ENCODE data around the gene HYCC1. TPM values are rescaled to one million over a fixed set of nuclear protein-coding genes. Genes with fewer than 3 reads are reported as not detected.
A peak's percentile ranks its signal among the peaks of the same experiment; 100 is the strongest.
"Not testable (repeated sequence)": the region's sequence is repeated elsewhere in the genome, so short reads cannot be mapped to it uniquely, and the experiment has no call there.

Gene HYCC1
- total RNA-seq, 1 donor from 2014 or later: 73.7 TPM

- Mint-ChIP-seq H3K27me3 (ENCODE audit: low read depth) (no peaks in the 10 kb centered on the region), H3K9me3 (peaks cover 3% of the 10 kb centered on the region), H3K27ac (ENCODE audit: unreplicated experiment) (no peak overlapping the region), H3K4me1 (peaks cover 6% of the 10 kb centered on the region), H3K4me3 (no peak overlapping the region), H3K36me3 (ENCODE audit: low read depth) (peaks cover 10% of the 10 kb centered on the region)
- DNase-seq (ENCODE audit: low read depth, low spot score): no peak
- TF ChIP-seq, protein P1, sequence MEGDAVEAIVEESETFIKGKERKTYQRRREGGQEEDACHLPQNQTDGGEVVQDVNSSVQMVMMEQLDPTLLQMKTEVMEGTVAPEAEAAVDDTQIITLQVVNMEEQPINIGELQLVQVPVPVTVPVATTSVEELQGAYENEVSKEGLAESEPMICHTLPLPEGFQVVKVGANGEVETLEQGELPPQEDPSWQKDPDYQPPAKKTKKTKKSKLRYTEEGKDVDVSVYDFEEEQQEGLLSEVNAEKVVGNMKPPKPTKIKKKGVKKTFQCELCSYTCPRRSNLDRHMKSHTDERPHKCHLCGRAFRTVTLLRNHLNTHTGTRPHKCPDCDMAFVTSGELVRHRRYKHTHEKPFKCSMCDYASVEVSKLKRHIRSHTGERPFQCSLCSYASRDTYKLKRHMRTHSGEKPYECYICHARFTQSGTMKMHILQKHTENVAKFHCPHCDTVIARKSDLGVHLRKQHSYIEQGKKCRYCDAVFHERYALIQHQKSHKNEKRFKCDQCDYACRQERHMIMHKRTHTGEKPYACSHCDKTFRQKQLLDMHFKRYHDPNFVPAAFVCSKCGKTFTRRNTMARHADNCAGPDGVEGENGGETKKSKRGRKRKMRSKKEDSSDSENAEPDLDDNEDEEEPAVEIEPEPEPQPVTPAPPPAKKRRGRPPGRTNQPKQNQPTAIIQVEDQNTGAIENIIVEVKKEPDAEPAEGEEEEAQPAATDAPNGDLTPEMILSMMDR (conservative IDR thresholded peaks at IDR 0.05): no peak
These were observed 30.7 kb upstream of the HYCC1 start for GRCh38 chr7:23044581-23044980.

GRCh38 chr7:23043441-23043840, 29.5 kb upstream of the HYCC1 start:
- Mint-ChIP-seq H3K9me3 (peaks cover 3% of the 10 kb centered on the region), H3K27ac (ENCODE audit: unreplicated experiment) (no peak overlapping the region), H3K4me3 (no peak overlapping the region), H3K36me3 (ENCODE audit: low read depth) (peaks cover 8% of the 10 kb centered on the region), H3K27me3 (ENCODE audit: low read depth) (no peaks in the 10 kb centered on the region), H3K4me1 (peaks cover 6% of the 10 kb centered on the region)
- no peak for DNase-seq (ENCODE audit: low read depth, low spot score)
- TF ChIP-seq, protein P1 (conservative IDR thresholded peaks at IDR 0.05): no peak

GRCh38 chr7:23039674-23040073, 25.7 kb upstream of the HYCC1 start:
- H3K27me3 Mint-ChIP-seq (ENCODE audit: low read depth); H3K9me3 Mint-ChIP-seq; H3K4me3 Mint-ChIP-seq; H3K4me1 Mint-ChIP-seq; DNase-seq (ENCODE audit: low read depth, low spot score); H3K27ac Mint-ChIP-seq (ENCODE audit: unreplicated experiment); H3K36me3 Mint-ChIP-seq (ENCODE audit: low read depth): not testable (repeated sequence)

DNA sequence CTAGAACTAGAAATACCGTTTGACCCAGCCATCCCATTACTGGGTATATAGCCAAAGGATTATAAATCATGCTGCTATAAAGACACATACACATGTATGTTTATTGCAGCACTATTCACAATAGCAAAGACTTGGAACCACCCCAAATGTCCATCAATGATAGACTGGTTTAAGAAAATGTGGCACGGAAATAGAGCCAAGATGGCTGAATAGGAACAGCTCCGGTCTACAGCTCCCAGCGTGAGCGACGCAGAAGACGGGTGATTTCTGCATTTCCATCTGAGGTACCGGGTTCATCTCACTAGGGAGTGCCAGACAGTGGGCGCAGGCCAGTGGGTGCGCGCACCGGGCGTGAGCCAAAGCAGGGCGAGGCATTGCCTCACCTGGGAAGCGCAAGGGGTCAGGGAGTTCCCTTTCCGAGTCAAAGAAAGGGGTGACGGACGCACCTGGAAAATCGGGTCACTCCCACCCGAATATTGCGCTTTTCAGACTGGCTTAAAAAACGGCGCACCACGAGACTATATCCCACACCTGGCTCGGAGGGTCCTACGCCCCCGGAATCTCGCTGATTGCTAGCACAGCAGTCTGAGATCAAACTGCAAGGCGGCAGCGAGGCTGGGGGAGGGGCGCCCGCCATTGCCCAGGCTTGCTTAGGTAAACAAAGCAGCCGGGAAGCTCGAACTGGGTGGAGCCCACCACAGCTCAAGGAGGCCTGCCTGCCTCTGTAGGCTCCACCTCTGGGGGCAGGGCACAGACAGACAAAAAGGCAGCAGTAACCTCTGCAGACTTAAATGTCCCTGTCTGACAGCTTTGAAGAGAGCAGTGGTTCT, 21.8 kb upstream of the HYCC1 start:
- not testable (repeated sequence) for H3K4me1 Mint-ChIP-seq; H3K27me3 Mint-ChIP-seq (ENCODE audit: low read depth); H3K27ac Mint-ChIP-seq (ENCODE audit: unreplicated experiment); H3K36me3 Mint-ChIP-seq (ENCODE audit: low read depth); DNase-seq (ENCODE audit: low read depth, low spot score); H3K9me3 Mint-ChIP-seq
- peak overlapping the region; percentile 23 for H3K4me3 Mint-ChIP-seq

- TF ChIP-seq, protein P1 (conservative IDR thresholded peaks at IDR 0.05): no peak
- Mint-ChIP-seq H3K36me3 (ENCODE audit: low read depth) (no peaks in the 10 kb centered on the region), H3K9me3 (peaks cover 4% of the 10 kb centered on the region), H3K4me1 (peaks cover 4% of the 10 kb centered on the region), H3K27me3 (ENCODE audit: low read depth) (no peaks in the 10 kb centered on the region), H3K4me3 (no peak overlapping the region), H3K27ac (ENCODE audit: unreplicated experiment) (no peak overlapping the region)
- no peak for DNase-seq (ENCODE audit: low read depth, low spot score)
These were observed 13.3 kb upstream of the HYCC1 start for GRCh38 chr7:23027261-23027660.

DNA sequence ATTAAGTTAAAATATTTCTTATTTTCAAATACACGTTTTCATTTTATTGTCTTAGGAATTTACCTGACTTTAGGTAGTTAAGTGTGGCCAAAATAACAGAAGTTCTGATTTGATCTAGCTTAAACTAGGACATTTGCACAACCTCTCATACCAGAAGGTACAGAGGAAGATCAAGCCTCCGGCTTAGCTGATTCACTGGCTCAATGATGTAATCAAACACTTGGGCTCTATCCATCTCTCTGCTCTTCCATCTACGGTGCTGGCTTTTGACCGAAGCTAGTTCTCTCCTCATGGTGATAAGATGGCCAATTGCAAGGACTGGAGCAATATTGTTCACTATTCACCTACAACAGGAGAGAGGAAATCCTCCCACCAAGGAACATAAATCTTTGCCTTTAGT, 12.2 kb upstream of the HYCC1 start:
- no peak overlapping the region for H3K4me3 Mint-ChIP-seq
- no peaks in the 10 kb centered on the region for H3K27me3 Mint-ChIP-seq (ENCODE audit: low read depth)
- no peaks in the 10 kb centered on the region for H3K36me3 Mint-ChIP-seq (ENCODE audit: low read depth)
- no peak for DNase-seq (ENCODE audit: low read depth, low spot score)
- peaks cover 4% of the 10 kb centered on the region for H3K9me3 Mint-ChIP-seq
- TF ChIP-seq, protein P1 (conservative IDR thresholded peaks at IDR 0.05): no peak
- peaks cover 5% of the 10 kb centered on the region for H3K4me1 Mint-ChIP-seq
- H3K27ac Mint-ChIP-seq (ENCODE audit: unreplicated experiment): no peak overlapping the region
